ENCODE data around the gene GLI3.

DNA sequence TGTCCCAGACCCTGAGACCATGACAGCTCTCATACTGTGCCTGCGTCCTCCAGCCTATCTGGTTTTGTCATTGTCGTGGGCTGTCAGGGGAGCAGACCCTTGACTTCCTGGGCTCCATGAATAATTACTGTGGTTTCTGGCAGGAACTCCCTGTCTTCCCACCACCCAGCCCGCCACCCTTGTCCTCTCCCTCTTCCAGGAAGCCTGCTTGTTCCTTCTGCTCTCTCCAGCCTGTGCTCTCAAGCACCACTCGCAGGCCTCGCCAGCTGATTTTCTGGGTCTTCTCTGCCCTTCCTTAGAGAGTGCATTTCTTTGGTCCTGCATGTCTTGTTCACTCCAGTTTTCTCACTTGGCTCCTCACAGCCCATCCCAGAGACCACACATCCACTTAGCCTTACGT is 309.6 kb downstream of the GLI3 start:
- TF ChIP-seq CTCF (IDR thresholded peaks at IDR 0.05) = no peak
- no peak for TF ChIP-seq POLR2AphosphoS5 (IDR thresholded peaks at IDR 0.05)

All from suprapubic skin (tissue), 3 donors.